Adrenal gland (tissue), 12 donors: ENCODE results near the gene USP38. TPM values are rescaled to one million over a fixed set of nuclear protein-coding genes. Genes with fewer than 3 reads are reported as not detected.

Experiments used
- DNase-seq, 7 donors: peaks; one replicate each; pipeline ENCODE4 v3.0.0-alpha.2; 2019 to 2020
- H3K27ac ChIP-seq, 5 donors: fragments of 200-600 bp; sonication (generic) in 4 of 5; 1 replicate in 3 of 5; 2 replicates in 2 of 5; pipeline versions ENCODE4 v1.5.1 to v1.8.0; 2016 to 2020; ENCODE audit warnings: mild to moderate bottlenecking in 1 of 5
- H3K27me3 ChIP-seq: fragments of 200-600 bp; 2 replicates; pipeline ENCODE4 v1.8.0; 2021
- H3K36me3 ChIP-seq, 2 donors: fragments of 200-600 bp; replicated peaks in 1 of 2; 1 replicate in 1 of 2; 2 replicates in 1 of 2; pipeline versions ENCODE4 v1.5.1 to v1.8.0; 2018 to 2022
- H3K4me1 ChIP-seq, 2 donors: fragments of 200-600 bp; replicated peaks in 1 of 2; 1 replicate in 1 of 2; 2 replicates in 1 of 2; pipeline versions ENCODE4 v1.5.1 to v1.8.0; 2018 to 2021
- H3K4me3 ChIP-seq, 4 donors: fragments of 200-600 bp; sonication (generic) in 3 of 4; one replicate each; pipeline ENCODE4 v1.5.1; 2016 to 2018
- H3K9me3 ChIP-seq, 3 donors: fragments of 200-600 bp; sonication (generic) in 1 of 3; replicated peaks in 1 of 3; 1 replicate in 2 of 3; 2 replicates in 1 of 3; pipeline versions ENCODE4 v1.5.1 to v1.8.0; 2016 to 2021
- POLR2A ChIP-seq, 2 donors: fragments of 450-650 bp; IDR thresholded peaks; one replicate each; pipeline ENCODE4 v1.6.1; 2017; ENCODE audit warnings: antibody characterized with exemption in 2 of 2, mild to moderate bottlenecking in 2 of 2, moderate library complexity in 1 of 2
- WGBS, 4 donors: extraction: QIAGEN DNeasy Blood & Tissue Kit in 2 of 4; methylation state at CpG; one replicate each; pipeline versions ENCODE4 v1.1.5 to v1.1.7; 2013 to 2017; 5-methylcytosine and 5-hydroxymethylcytosine counted together
- intact Hi-C, 2 donors: fragments of 100-400 bp; cut with DNase I; formaldehyde crosslinking; loops; one replicate each; pipeline versions ENCODE4 v1.14.1 to v1.15.0; 2022 to 2023
- polyA plus RNA-seq, 3 donors: library from polyadenylated mRNA; stranded (reverse); fragments of 200-250 nt in 2 of 3; fragments of 350-450 nt in 1 of 3; fragmentation: Illumina TruSeq in 1 of 3; extraction: RNeasy Lipid Tissue Mini Kit (QIAGEN cat#74804) in 1 of 3; gene quantifications; one replicate each; pipeline ENCODE4 v1.2.3, GENCODE V29; 2013 to 2014
- total RNA-seq, 9 donors: library from RNA; depleted of rRNA in 4 of 9; stranded (reverse); fragments of >200 nt in 4 of 9; fragments of 120-200 nt in 1 of 9; fragmentation: NEBNext Ultra II Directional in 1 of 9; extraction: Animal tissue kit (Norgen Biotek cat#: 25700) in 1 of 9; gene quantifications; one replicate each; pipeline versions ENCODE4 v1.1.0 to v1.2.4, GENCODE V29; 2013 to 2023
- TF ChIP-seq, protein P1 (sequence below), 6 experiments: fragments of 450-650 bp in 4 of 6; fragments of 200-600 bp in 2 of 6; sonication (generic) in 1 of 6; IDR thresholded peaks; 1 replicate in 5 of 6; 2 replicates in 1 of 6; pipeline versions ENCODE4 v1.5.1 to v1.8.0; 2016 to 2021; ENCODE audit warnings: antibody characterized with exemption in 6 of 6, mild to moderate bottlenecking in 2 of 6, moderate library complexity in 1 of 6
- donor health status: healthy with polysubstance abuse.
- donor health status: Bipolar disorder and iron deficiency.
- donor health status: DM: yes; HTN: yes; CAD: no.
- donor health status: DM: no; HTN: no; CAD: no.
- donor health status: DM: no; HTN: no; CAD: no.
- donor health status: DM: yes; HTN: yes; CAD: no.

The USP38 gene
- total and polyA plus RNA-seq, 12 donors = 3.2 to 37.4 (median 20.2) TPM

DNA sequence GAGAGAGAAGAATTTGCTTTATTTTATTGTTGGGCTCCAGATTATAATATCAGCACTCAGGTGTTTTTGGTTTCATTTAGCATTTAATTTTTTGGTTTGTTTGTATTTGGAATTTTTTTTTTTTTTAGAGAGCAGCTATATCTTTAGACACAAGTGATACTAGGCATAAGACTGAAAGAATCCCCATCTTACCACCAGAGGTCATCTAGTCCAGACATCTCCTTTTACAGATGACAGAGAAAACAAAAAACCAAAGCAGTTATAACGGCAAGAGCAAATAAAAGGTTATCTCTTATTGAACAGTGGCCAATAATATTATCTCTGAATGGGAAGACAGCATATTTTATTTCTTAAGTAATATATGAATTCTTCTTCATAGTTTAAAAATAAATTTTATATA lies 22.8 kb downstream of the USP38 start:
- intact Hi-C loops = loop anchor here in 1 of 2 donors (10.0 kb wide), 1 partner anchor 127 kb away; the partner anchor contains the start of gene GAB1
- Histone ChIP-seq H3K27ac (no peak overlapping the region), H3K9me3 (no peaks in the 10 kb centered on the region), H3K4me3 (no peak overlapping the region), H3K27me3 (no peaks in the 10 kb centered on the region), H3K36me3 (peaks cover 0 to 37% of the 10 kb centered on the region in 2 donors), H3K4me1 (peaks cover 0 to 5% of the 10 kb centered on the region in 2 donors)
- 12 to 19% (median 14%) methylated on average over 1 of the region's 1 CpG for WGBS, 4 donors
- TF ChIP-seq, protein P1, sequence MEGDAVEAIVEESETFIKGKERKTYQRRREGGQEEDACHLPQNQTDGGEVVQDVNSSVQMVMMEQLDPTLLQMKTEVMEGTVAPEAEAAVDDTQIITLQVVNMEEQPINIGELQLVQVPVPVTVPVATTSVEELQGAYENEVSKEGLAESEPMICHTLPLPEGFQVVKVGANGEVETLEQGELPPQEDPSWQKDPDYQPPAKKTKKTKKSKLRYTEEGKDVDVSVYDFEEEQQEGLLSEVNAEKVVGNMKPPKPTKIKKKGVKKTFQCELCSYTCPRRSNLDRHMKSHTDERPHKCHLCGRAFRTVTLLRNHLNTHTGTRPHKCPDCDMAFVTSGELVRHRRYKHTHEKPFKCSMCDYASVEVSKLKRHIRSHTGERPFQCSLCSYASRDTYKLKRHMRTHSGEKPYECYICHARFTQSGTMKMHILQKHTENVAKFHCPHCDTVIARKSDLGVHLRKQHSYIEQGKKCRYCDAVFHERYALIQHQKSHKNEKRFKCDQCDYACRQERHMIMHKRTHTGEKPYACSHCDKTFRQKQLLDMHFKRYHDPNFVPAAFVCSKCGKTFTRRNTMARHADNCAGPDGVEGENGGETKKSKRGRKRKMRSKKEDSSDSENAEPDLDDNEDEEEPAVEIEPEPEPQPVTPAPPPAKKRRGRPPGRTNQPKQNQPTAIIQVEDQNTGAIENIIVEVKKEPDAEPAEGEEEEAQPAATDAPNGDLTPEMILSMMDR (IDR thresholded peaks at IDR 0.05) = peak; percentile 18 to 62 (median 46)
- no peak for TF ChIP-seq POLR2A (IDR thresholded peaks at IDR 0.05)
- no peak for DNase-seq

DNA sequence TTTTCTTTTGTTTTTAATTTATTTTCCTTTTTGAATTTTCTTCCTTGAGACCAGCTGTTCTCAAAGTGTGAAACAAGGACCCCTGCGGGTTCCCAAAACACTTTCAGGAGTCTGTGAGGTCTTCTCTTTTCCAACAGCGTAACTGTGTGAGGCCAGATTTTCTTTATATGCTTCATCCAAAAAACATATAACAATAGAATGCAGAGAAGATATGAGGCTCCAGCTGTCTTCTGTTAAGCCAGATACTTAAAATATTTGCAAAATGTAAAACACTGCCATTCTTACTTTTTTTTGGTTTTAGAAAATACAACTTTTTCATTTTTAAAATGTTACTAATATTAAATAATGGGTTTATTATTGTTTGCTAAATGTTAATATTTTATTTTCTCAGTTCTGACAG lies 27.8 kb downstream of the USP38 start:
- no peaks in the 10 kb centered on the region for H3K9me3 ChIP-seq
- WGBS, 4 donors = 74 to 92% (median 87%) methylated on average over 2 of the region's 2 CpGs
- intact Hi-C loops = no loop called here

DNA sequence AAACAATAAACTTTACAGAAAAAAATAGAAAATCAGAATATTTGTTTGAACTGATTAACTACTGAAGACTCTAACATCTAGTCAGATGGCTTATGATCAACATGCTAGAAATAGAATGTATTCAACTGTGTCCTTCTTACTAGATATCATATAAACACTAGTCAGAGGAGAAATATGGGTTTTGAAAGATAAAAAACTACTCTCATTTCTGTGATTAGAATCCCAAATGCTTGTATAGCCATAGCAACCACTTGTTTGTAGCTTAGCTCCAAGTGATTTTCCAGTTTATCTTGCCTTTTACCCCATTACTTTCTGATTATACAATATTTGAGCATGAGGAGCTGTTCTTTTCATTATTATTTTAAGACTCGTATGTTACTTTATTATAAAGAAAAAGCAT lies 31.2 kb downstream of the USP38 start:
- Histone ChIP-seq H3K27ac (no peak overlapping the region), H3K36me3 (peaks cover 0 to 15% of the 10 kb centered on the region in 2 donors), H3K4me1 (no peaks in the 10 kb centered on the region), H3K27me3 (no peaks in the 10 kb centered on the region), H3K9me3 (no peaks in the 10 kb centered on the region), H3K4me3 (no peak overlapping the region)
- 69 to 84% (median 73%) methylated on average over 1 of the region's 1 CpG for WGBS, 4 donors
- DNase-seq = no peak
- no peak for TF ChIP-seq POLR2A (IDR thresholded peaks at IDR 0.05)
- TF ChIP-seq, protein P1 (IDR thresholded peaks at IDR 0.05) = no peak
- intact Hi-C loops = no loop called here

More for the DNA sequence above, 27.8 kb downstream of the USP38 start:
- no peaks in the 10 kb centered on the region for H3K4me1 ChIP-seq
- H3K4me3 ChIP-seq = no peak overlapping the region
- no peak for DNase-seq
- H3K27me3 ChIP-seq = no peaks in the 10 kb centered on the region
- H3K27ac ChIP-seq = no peak overlapping the region
- TF ChIP-seq POLR2A (IDR thresholded peaks at IDR 0.05) = no peak
- TF ChIP-seq, protein P1 (IDR thresholded peaks at IDR 0.05) = no peak
- H3K36me3 ChIP-seq = peaks cover 0 to 14% of the 10 kb centered on the region in 2 donors

DNA sequence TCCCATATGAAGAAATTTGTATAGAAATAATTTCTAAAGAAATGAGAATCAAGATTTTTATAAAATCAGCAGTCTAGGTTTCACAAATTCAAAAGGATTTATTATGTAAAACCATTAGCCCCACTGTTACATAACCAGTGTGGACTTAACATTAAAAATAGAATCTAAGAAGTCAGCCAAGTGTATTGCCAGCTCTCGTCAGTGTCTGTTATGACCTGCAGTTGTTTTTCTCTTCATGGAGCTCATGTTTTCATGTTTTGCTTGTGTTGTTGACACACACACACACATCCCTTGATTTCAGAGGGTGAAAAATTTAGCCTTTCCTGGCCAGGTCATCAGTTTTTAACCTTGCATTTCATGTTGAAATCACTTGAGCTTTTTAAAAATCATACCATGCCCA lies 39.5 kb downstream of the USP38 start:
- no peak for TF ChIP-seq POLR2A (IDR thresholded peaks at IDR 0.05)
- TF ChIP-seq, protein P1 (IDR thresholded peaks at IDR 0.05) = no peak
- Histone ChIP-seq H3K27ac (no peak overlapping the region), H3K4me3 (no peak overlapping the region), H3K4me1 (peaks cover 0 to 5% of the 10 kb centered on the region in 2 donors), H3K9me3 (no peaks in the 10 kb centered on the region), H3K27me3 (no peaks in the 10 kb centered on the region), H3K36me3 (peaks cover 0 to 4% of the 10 kb centered on the region in 2 donors)
- WGBS, 4 donors = 16 to 35% (median 22%) methylated on average over 1 of the region's 1 CpG
- no peak for DNase-seq
- intact Hi-C loops = no loop called here
